ENCODE measurements around the gene MTUS2.

DNA sequence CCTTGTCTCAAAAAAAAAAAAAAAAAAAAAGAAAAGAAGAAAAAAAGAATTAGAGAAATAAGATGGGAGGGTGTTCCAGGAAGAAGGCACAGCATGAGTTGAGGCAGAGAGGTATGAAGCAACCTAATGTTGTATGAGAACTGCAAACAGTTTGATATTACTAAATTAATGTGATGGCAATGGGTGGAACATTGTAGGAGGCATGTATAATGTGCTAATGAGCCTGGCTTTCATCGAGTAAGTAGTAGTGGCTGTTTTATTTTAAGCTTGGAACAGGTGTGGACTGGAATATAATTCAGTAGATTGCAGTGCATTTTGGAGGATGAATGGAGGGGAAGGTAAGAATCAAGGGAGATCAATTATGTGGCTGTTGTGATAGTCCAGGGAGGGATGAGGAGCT, 156.1 kb downstream of the MTUS2 start:
- TF ChIP-seq EZH2 (optimal IDR thresholded peaks at IDR 0.05; ENCODE audit: low read depth, low read length) = no peak
- TF ChIP-seq CTCF (IDR thresholded peaks at IDR 0.05; ENCODE audit: low read length) = no peak
- TF ChIP-seq EZH2phosphoT487 (IDR thresholded peaks at IDR 0.05; ENCODE audit: low read length) = no peak

Measured in MM.1S (cell line).